Gastroesophageal sphincter (tissue), 4 donors: ENCODE data around the gene KCNK15. TPM values are rescaled to one million over a fixed set of nuclear protein-coding genes. Genes with fewer than 3 reads are reported as not detected.

Experiments used
- ATAC-seq: fragments of 150-250 bp; one replicate; pipeline ENCODE4 v1.9.1; 2016; ENCODE audit warnings: mild to moderate bottlenecking, moderate library complexity
- H3K27ac ChIP-seq, 4 donors: fragments of 200-600 bp; sonication (generic) in 3 of 4; 1 replicate in 3 of 4; 2 replicates in 1 of 4; pipeline ENCODE4 v1.5.1; 2016 to 2019
- H3K27me3 ChIP-seq: fragments of 200-600 bp; sonication (generic); one replicate; pipeline ENCODE4 v1.5.1; 2019
- H3K36me3 ChIP-seq, 2 donors: fragments of 200-600 bp; sonication (generic); one replicate each; pipeline ENCODE4 v1.5.1; 2019; ENCODE audit warnings: control low read depth in 1 of 2
- H3K4me1 ChIP-seq, 3 donors: fragments of 200-600 bp; sonication (generic); 1 replicate in 2 of 3; 2 replicates in 1 of 3; pipeline ENCODE4 v1.5.1; 2016 to 2019; ENCODE audit warnings: control low read depth in 2 of 3
- H3K4me3 ChIP-seq, 2 donors: fragments of 200-600 bp; sonication (generic); one replicate each; pipeline ENCODE4 v1.5.1; 2019; ENCODE audit warnings: mild to moderate bottlenecking in 1 of 2, moderate library complexity in 1 of 2
- H3K9me3 ChIP-seq, 3 donors: fragments of 200-600 bp; sonication (generic); one replicate each; pipeline ENCODE4 v1.5.1; 2017 to 2019; ENCODE audit warnings: control low read depth in 2 of 3
- CTCF ChIP-seq, 4 experiments: fragments of 200-600 bp in 2 of 4; fragments of 450-650 bp in 2 of 4; sonication (generic) in 1 of 4; IDR thresholded peaks; one replicate each; pipeline ENCODE4 v1.5.1; 2017 to 2019; ENCODE audit warnings: antibody characterized with exemption in 4 of 4, mild to moderate bottlenecking in 2 of 4, moderate library complexity in 2 of 4
- EP300 ChIP-seq: sonication (generic); formaldehyde crosslinking; IDR thresholded peaks from one replicate; pipeline ENCODE4 v1.6.1; 2017; ENCODE audit warnings: antibody characterized with exemption, mild to moderate bottlenecking
- POLR2A ChIP-seq, 2 donors: fragments of 450-650 bp; IDR thresholded peaks; one replicate each; pipeline ENCODE4 v1.6.1; 2017; ENCODE audit warnings: antibody characterized with exemption in 2 of 2, mild to moderate bottlenecking in 2 of 2, moderate library complexity in 1 of 2
- POLR2AphosphoS5 ChIP-seq: sonication (generic); formaldehyde crosslinking; IDR thresholded peaks from one replicate; pipeline ENCODE4 v1.6.1; 2017; ENCODE audit warnings: antibody characterized with exemption
- WGBS, 2 donors: methylation state at CpG; one replicate each; pipeline ENCODE4 v1.1.5; 2018; ENCODE audit warnings: low coverage in 1 of 2; 5-methylcytosine and 5-hydroxymethylcytosine counted together
- total RNA-seq, 4 donors: library from RNA; depleted of rRNA; stranded (reverse); fragments of >200 nt; gene quantifications; one replicate each; pipeline ENCODE4 v1.1.0, GENCODE V29; 2016

The KCNK15 gene
- total RNA-seq, 4 donors from 2014 or later = 1.3 to 4.7 (median 2.8) TPM

GRCh38 chr20:44773070-44773829 lies 27.6 kb downstream of the KCNK15 start:
- Histone ChIP-seq H3K27me3 (peaks cover 62% of the 10 kb centered on the region), H3K4me1 (no peaks in the 10 kb centered on the region), H3K36me3 (no peaks in the 10 kb centered on the region), H3K9me3 (no peaks in the 10 kb centered on the region), H3K4me3 (no peak overlapping the region), H3K27ac (no peak overlapping the region)
- 45 to 63% methylated on average over 4 of the region's 10 CpGs for WGBS, 2 donors
- ATAC-seq = no peak
- TF ChIP-seq POLR2A (IDR thresholded peaks at IDR 0.05) = no peak
- TF ChIP-seq POLR2AphosphoS5 = no peak
- no peak for TF ChIP-seq EP300
- TF ChIP-seq CTCF (IDR thresholded peaks at IDR 0.05) = no peak

- Histone ChIP-seq H3K27me3 (peaks cover 42% of the 10 kb centered on the region), H3K27ac (no peak overlapping the region), H3K4me1 (no peaks in the 10 kb centered on the region), H3K9me3 (no peaks in the 10 kb centered on the region), H3K36me3 (no peaks in the 10 kb centered on the region), H3K4me3 (no peak overlapping the region)
- no peak for ATAC-seq
- WGBS, 2 donors = 12 to 14% methylated on average over 4 to 7 of the region's 7 CpGs
- TF ChIP-seq POLR2A (IDR thresholded peaks at IDR 0.05) = no peak
- TF ChIP-seq CTCF (IDR thresholded peaks at IDR 0.05) = no peak
- TF ChIP-seq EP300 = no peak
- no peak for TF ChIP-seq POLR2AphosphoS5
Measured at GRCh38 chr20:44776980-44777379, 31.3 kb downstream of the KCNK15 start.

GRCh38 chr20:44780226-44780625 lies 34.6 kb downstream of the KCNK15 start:
- Histone ChIP-seq H3K9me3 (no peaks in the 10 kb centered on the region), H3K27ac (no peak overlapping the region), H3K4me3 (no peak overlapping the region), H3K4me1 (no peaks in the 10 kb centered on the region), H3K36me3 (no peaks in the 10 kb centered on the region), H3K27me3 (peaks cover 14% of the 10 kb centered on the region)
- 0 to 31% methylated on average over 1 to 4 of the region's 5 CpGs for WGBS, 2 donors
- no peak for ATAC-seq
- TF ChIP-seq POLR2AphosphoS5 (no peak), EP300 (no peak), CTCF (IDR thresholded peaks at IDR 0.05) (no peak), POLR2A (IDR thresholded peaks at IDR 0.05) (no peak)

GRCh38 chr20:44781118-44781517 lies 35.5 kb downstream of the KCNK15 start:
- no peak for TF ChIP-seq EP300
- TF ChIP-seq CTCF (IDR thresholded peaks at IDR 0.05) = no peak
- TF ChIP-seq POLR2A (IDR thresholded peaks at IDR 0.05) = no peak
- TF ChIP-seq POLR2AphosphoS5 = no peak
- no peaks in the 10 kb centered on the region for H3K4me1 ChIP-seq
- H3K4me3 ChIP-seq = no peak overlapping the region
- no peak overlapping the region for H3K27ac ChIP-seq
- WGBS, 2 donors = 63 to 81% methylated on average over 3 of the region's 3 CpGs
- H3K9me3 ChIP-seq = no peaks in the 10 kb centered on the region
- H3K27me3 ChIP-seq = peaks cover 9% of the 10 kb centered on the region
- no peak for ATAC-seq
- H3K36me3 ChIP-seq = no peaks in the 10 kb centered on the region

- Histone ChIP-seq H3K27ac (no peak overlapping the region), H3K4me3 (no peak overlapping the region), H3K9me3 (no peaks in the 10 kb centered on the region), H3K27me3 (peaks cover 6% of the 10 kb centered on the region), H3K36me3 (no peaks in the 10 kb centered on the region), H3K4me1 (no peaks in the 10 kb centered on the region)
- 80 to 82% methylated on average over 3 of the region's 3 CpGs for WGBS, 2 donors
- TF ChIP-seq POLR2A (IDR thresholded peaks at IDR 0.05) = no peak
- TF ChIP-seq EP300 = no peak
- no peak for TF ChIP-seq POLR2AphosphoS5
- TF ChIP-seq CTCF (IDR thresholded peaks at IDR 0.05) = no peak
- ATAC-seq = no peak
Measured at GRCh38 chr20:44781791-44782190, 36.1 kb downstream of the KCNK15 start.
